C4-2B (cell line): ENCODE data around the gene OR2T5.
"Not testable (repeated sequence)": the region's sequence is repeated elsewhere in the genome, so short reads cannot be mapped to it uniquely, and the experiment has no call there.

ENCODE experiments used
- H3K27ac ChIP-seq: fragments of 450-650 bp; 2 replicates; pipeline ENCODE4 v1.5.1; 2017
- CTCF ChIP-seq: fragments of 450-650 bp; conservative IDR thresholded peaks from 2 replicates; pipeline ENCODE4 v1.5.1; 2017; ENCODE audit warnings: mild to moderate bottlenecking
- ZFX ChIP-seq: fragments of 450-650 bp; IDR thresholded peaks from 2 replicates; pipeline ENCODE4 v1.6.1; 2017

OR2T5 gene, protein sequence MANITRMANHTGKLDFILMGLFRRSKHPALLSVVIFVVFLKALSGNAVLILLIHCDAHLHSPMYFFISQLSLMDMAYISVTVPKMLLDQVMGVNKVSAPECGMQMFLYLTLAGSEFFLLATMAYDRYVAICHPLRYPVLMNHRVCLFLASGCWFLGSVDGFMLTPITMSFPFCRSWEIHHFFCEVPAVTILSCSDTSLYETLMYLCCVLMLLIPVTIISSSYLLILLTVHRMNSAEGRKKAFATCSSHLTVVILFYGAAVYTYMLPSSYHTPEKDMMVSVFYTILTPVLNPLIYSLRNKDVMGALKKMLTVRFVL

DNA sequence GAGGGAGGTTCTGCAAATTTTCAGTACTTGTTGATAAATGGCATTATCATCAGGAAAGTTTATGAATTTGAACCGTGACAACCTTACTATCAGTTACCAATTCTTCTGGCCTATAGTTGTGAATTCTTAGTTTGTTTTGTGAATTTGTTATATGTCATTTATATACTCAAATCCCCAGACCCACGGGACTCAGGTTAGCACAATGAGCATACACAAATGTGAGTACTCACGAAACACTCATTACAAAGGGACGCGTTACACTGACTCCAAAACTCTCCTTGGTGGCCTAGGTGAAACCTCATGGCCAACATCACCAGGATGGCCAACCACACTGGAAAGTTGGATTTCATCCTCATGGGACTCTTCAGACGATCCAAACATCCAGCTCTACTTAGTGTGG lies at the start of gene OR2T5:
OR2T5 (plus strand) TSS at position 301 of the 400 bp plus-strand sequence; CDS start at position 301, 0 bp downstream.
- H3K27ac ChIP-seq: not testable (repeated sequence)

DNA sequence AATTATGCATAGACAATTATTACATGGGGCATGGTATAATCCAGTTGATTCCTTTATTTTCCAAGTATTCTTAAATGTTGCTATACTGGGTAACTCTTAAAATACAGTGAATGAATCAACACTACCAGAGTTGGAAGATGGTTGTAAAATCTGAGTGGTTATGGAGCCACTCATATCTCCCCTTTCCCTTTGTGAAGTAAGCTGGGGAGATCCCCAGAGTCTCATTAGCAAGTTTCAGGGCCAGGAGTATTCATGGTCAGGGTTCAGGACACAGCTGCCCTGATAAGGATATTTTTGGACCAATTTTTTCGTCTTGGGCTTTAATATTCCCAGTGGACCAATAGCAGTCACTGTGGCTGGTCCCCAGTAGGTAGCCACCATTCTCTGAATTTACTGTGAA lies 49.7 kb upstream of the OR2T5 start:
- H3K27ac ChIP-seq: not testable (repeated sequence)

DNA sequence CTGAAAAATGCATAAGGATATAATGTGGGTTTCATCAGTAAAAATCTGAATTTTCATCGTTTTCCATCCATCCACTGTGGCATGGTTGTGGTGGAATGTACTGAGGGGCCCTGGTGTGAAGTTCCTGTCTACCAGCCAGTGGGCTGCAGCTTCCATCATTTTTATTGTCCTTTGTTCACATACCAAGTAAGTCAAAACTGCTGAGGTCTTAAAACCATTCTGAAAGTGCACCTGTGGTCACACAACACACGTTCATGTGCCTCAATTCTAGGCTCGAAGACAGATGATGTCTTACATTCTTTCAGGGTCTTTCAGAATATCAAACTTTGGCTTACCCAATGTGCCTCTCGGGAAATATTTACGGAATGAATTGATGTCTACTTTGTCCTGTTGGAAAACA lies 49.1 kb upstream of the OR2T5 start:
- H3K27ac ChIP-seq: not testable (repeated sequence)

DNA sequence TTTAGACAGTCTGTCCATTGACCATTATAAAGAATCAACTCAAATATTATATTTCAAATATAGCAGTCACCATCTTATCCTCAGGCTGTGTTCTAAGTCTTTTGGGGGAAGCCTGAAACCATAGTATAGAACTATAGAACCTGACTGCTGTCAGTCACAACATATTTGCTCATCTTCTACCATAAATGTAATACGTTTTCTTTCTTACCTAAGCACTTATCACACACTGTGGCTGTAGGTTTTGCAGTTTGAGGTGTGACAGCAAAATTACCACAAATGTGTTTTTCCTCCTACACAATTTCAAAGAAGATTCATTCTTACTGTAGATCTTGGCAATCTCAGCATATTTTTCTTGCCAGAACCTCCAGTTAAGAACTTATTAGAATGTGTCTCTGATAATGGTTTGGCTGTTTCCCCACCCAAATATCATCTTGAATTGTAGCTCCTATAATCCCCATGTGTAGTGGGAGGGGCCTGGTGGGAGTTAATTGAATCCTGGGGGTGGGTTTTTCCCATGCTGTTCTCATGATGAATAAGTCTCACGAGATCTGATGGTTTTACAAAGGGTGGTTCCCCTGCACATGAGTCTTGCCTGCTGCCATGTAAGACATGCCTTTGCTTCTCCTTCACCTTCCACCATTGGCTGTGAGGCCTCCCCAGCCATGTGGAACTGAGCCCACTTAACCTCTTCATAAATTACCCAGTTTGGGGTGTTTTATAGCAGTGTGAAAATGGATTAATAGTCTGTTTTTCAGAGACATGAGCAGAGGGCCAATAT lies 45.7 kb upstream of the OR2T5 start:
- not testable (repeated sequence) for H3K27ac ChIP-seq

- not testable (repeated sequence) for H3K27ac ChIP-seq
These were observed 43.8 kb upstream of the OR2T5 start for GRCh38 chr1:248444603-248445002.

GRCh38 chr1:248445399-248445798 lies 43.0 kb upstream of the OR2T5 start, which contains the start of gene OR2T2:
Gene OR2T2 (plus strand): TSS chr1:248445637. CDS start chr1:248452798, 7,161 bp downstream.
- H3K27ac ChIP-seq: not testable (repeated sequence)

DNA sequence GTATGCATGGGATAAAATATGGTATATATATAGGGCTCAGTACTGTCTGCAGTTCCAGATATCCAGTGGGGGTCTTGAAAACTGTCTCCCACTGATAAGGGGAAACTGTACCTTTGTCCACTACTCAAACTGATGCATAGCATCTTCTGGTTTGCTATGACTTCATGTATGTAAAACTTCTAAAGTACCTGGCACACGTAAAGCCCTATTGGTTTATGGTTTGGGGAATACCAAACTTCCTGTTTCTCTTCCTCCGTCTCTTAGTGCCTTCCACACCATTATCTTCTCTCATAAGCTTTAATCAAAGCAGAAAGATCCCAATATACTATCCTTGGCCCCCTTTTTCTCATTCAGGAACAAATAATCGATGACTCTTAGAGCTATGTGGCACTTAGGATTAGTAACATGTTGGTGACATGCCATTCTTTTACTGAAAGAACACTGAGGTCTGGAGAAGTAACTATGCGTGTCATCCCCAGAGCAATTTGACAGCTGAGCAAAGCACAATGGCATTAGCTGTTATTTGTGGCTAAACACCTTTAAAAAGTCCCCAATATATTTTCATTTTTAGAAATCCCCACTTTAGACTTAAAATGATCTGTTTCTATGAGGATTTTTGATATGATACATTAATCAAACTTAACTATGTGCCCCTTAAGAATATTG lies 39.8 kb upstream of the OR2T5 start:
- not testable (repeated sequence) for H3K27ac ChIP-seq

DNA sequence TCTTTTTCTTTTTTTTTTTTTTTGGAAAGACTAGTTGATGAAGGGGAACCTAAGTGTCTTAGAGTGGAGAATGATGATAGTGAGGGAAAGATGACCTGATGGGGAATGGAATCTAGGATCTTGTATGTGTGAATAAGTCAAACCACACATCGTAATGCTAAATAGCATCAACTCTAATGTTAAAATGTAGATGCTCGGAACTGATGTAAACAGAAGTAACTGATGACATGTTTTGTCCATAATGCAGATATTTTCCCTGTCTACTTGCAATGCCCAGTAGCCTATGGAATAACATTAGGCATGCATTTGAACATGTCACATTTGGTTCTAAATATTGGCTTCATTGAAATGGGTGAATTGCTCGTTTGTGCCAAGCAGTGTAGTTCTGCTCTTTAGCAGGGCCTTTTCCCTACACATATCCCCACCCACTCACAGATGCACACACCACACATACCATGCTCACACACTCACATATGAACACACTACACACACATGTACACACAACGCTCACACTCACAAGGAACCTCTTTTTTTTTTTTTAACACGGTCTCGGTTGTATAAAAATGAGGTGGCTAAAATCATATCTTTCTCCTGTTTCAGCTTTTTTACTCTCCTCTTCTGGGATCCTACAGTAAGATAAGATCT lies 38.4 kb upstream of the OR2T5 start:
- not testable (repeated sequence) for H3K27ac ChIP-seq

DNA sequence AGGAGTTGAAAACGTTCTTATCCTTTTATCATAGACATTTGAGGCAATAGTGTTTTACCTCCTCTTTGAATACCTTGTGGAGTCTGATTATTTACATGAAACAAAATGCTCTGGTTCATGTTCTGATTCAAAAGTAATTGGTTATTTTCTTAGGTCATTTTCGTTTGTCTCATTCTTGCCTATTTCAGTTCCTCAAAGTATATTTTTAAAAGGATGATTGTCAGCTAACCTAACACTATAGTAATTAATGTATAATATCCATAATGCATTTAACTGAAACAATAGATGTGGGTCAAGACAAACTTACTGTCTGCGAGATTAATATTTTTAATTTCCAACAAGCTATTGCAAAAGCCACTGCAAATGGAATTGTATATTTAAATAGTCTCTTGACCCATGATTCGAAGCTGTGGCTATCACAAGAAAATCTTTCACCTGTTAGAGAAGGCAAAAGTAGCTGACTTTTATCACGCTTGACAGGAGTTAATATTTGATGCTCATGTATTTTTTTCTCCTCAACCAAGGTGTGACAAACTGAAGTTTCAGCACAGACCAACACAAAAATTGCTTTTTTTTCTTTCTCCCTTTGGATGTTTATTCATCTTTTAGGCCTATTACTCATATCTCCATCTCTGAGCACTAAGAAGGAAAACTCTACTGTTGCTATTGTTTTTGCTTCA lies 37.8 kb upstream of the OR2T5 start:
- H3K27ac ChIP-seq: not testable (repeated sequence)

DNA sequence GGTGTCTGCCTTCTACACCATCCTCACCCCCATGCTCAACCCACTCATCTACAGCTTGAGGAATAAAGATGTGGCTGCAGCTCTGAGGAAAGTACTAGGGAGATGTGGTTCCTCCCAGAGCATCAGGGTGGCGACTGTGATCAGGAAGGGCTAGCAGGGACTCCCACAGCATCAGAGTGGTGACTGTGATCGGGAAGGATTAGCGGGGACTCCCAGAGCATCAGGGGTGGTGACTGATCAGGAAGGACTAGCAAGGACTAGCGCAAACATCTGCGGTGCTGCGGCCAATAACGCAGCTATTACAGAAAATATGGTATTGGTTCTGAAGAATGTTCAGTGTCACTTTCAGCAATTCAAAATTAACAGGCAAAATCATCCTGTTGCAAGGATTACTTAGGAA lies 34.8 kb upstream of the OR2T5 start:
- not testable (repeated sequence) for H3K27ac ChIP-seq

GRCh38 chr1:248455045-248455444 lies 33.3 kb upstream of the OR2T5 start:
- H3K27ac ChIP-seq: not testable (repeated sequence)

DNA sequence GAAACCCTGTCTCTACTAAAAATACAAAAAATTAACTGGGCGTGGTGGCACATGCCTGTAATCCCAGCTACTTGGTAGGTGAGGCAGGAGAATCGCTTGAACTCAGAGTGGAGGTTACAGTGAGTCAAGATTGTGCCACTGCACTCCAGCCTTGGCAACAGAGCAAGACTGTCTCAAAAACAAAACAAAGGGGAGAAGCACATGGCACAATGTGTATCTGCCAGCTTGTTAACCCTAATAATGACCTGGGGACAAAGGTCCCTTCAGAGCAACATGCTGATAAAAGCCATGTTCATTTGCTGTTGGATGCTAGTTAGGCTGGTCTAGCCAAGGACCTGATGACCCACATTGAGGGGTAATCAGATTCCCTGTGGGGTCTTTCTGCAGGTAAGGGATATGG lies 31.8 kb upstream of the OR2T5 start:
- H3K27ac ChIP-seq: not testable (repeated sequence)

DNA sequence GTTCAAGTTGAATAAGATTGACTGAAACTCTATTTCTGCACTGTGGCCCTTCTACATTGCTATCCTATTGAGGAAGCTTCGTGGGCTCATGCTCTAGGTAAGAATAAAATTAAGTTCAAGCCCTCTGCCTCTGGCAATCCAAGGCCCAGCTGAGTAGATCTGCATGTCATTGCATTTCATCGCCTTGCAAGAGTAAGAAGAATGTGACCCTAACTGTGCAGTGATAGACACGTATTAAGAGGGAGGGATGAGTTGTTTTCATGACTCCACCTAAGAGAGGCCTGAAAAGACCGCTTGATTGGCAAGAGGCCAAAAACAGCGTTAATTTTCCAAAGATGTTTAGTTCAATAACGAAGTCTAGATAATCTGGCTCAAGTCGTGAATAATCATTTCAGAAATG lies 29.3 kb upstream of the OR2T5 start:
- H3K27ac ChIP-seq: not testable (repeated sequence)

GRCh38 chr1:248471154-248471553 lies 17.2 kb upstream of the OR2T5 start:
- H3K27ac ChIP-seq: no peak overlapping the region
- no peak for TF ChIP-seq ZFX
- no peak for TF ChIP-seq CTCF

DNA sequence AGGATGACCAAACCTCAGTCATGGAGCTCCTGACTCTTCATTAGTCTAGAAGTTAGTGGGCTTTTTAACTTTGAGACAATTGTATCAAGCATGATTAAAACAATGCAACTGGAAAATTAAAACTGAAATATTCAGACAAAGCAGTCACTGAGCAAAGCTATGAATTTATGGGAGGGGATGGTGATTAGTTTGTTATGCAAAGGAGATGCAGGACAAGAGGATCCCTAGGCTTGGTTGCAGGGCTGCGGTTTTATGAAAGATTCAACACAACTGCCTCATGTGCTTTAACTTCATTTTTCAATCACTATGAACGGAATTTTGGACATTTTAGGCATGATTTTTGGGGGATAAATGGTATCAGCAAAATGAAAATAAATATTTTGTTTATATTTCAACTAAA lies 16.3 kb upstream of the OR2T5 start:
- H3K27ac ChIP-seq: not testable (repeated sequence)

DNA sequence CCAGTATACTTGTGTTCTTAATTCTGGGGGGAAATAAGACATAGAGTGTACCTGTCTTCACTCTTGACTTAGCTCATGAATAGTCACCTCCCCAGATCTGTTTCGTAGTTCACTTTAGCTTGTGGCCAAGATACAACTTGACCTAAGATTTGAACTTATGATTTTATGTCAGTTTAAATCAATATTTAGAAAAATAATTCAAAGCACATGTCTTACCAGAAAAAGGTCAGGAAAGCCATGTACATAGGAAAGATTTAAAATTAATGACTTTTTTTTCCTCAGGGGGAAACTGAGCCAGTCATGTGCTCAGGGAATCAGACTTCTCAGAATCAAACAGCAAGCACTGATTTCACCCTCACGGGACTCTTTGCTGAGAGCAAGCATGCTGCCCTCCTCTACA lies 15.3 kb upstream of the OR2T5 start, which contains the start of gene OR2T3:
OR2T3 (plus strand) TSS at position 301 of the 400 bp plus-strand sequence; CDS start at position 301, 0 bp downstream.
- not testable (repeated sequence) for H3K27ac ChIP-seq

DNA sequence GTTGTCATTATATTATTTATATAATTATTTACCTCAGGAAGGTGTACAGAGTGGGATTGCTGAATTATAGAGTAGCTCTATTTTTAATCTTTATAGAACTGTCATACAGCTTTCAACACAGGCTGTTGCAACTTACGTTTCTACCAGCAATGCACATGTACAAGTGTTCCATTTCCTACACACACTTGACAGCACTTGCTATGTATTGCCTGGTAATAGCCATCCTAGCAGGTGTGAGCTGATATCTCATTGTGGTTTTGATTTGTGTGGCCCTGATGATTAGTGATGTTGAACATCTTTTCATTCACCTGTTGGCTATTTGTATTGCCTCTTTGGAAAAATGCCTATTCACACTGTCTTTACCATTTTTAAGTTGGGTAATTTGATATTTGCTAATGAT lies 12.7 kb upstream of the OR2T5 start:
- H3K27ac ChIP-seq: not testable (repeated sequence)

- H3K27ac ChIP-seq: not testable (repeated sequence)
These were observed 6.5 kb upstream of the OR2T5 start for GRCh38 chr1:248481686-248482579.

DNA sequence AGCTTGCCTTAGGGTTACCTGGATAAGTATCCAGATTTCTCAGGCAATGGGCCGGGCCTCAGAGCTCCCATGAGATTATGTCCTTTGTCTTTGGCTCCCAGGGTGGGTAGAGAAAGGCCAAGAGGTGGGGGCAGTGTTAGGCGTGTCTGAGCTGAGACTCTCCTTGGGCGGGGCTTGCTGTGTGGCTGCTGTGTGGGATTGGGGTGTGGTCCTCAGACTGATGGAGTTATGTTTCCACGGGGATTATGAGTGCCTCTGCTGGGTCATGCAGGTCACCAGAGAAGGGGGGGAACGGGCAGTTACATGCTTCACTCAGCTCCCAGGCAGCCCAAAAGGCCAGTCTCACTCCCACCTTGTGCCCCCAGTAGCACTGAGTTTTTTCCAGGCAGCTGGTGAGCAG lies 8.3 kb downstream of the OR2T5 start:
- not testable (repeated sequence) for H3K27ac ChIP-seq
